ENCODE results near the gene NCKAP5. TPM values are rescaled to one million over a fixed set of nuclear protein-coding genes. Genes with fewer than 3 reads are reported as not detected.

The NCKAP5 gene
- total RNA-seq, 1 donor from 2014 or later = 27.9 TPM

DNA sequence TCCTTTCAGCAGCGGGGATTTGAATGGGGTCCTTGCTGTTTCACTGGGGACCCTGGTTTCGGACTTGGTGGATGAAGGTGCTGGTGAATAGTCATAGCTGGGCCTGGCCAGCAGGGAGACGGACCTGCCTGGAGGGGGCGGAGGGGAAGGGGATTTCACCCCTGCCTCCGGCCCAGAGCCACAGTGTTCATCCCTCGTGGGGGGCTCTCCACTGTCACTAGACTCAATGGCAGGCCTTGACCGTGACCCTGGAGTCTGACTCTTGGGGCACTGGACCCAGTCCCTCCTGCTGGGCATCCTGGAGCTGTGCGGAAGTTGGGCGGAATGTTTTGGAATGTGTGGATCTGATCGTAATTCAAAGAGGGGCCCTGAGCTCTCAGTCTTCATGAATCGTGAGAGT, 784.4 kb downstream of the NCKAP5 start:
- no peaks in the 10 kb centered on the region for H3K4me1 Mint-ChIP-seq
- no peaks in the 10 kb centered on the region for H3K27me3 Mint-ChIP-seq (ENCODE audit: low read depth)
- DNase-seq (ENCODE audit: low read depth, low spot score) = no peak
- no peaks in the 10 kb centered on the region for H3K9me3 Mint-ChIP-seq
- H3K36me3 Mint-ChIP-seq (ENCODE audit: low read depth) = peaks cover 13% of the 10 kb centered on the region
- H3K27ac Mint-ChIP-seq (ENCODE audit: unreplicated experiment) = no peak overlapping the region
- H3K4me3 Mint-ChIP-seq = no peak overlapping the region
- TF ChIP-seq, protein P1, sequence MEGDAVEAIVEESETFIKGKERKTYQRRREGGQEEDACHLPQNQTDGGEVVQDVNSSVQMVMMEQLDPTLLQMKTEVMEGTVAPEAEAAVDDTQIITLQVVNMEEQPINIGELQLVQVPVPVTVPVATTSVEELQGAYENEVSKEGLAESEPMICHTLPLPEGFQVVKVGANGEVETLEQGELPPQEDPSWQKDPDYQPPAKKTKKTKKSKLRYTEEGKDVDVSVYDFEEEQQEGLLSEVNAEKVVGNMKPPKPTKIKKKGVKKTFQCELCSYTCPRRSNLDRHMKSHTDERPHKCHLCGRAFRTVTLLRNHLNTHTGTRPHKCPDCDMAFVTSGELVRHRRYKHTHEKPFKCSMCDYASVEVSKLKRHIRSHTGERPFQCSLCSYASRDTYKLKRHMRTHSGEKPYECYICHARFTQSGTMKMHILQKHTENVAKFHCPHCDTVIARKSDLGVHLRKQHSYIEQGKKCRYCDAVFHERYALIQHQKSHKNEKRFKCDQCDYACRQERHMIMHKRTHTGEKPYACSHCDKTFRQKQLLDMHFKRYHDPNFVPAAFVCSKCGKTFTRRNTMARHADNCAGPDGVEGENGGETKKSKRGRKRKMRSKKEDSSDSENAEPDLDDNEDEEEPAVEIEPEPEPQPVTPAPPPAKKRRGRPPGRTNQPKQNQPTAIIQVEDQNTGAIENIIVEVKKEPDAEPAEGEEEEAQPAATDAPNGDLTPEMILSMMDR (conservative IDR thresholded peaks at IDR 0.05) = no peak

DNA sequence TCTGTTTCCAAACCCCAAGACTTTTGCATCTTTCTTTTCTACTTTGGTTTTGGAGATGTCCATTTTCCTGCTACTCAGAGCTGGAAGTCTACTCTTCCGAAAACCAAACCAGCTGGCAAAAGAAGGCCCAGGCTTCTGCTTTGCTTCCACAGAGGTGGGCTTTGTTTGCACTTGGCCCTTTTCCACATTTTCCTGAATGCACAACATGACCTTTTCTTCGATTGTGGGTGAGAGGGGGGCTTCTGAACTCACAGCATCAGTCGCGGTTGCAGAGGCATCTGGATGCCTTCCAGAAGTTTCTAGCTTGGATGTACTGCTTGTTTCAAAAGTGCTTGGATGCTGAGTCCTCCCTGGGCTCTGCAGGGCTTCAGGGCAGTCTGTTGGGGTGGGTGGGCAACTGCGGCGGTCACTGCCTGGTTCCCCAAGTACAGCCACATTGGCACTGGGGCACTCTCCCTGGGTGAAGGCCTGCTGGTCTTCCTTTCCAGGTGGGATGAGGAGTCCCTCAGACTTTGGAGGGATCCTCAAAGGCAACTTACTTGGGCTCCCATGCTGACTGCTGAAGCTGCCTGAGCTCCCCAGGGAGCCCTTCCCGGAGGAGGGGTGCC, 786.0 kb downstream of the NCKAP5 start:
- peaks cover 10% of the 10 kb centered on the region for H3K36me3 Mint-ChIP-seq (ENCODE audit: low read depth)

DNA sequence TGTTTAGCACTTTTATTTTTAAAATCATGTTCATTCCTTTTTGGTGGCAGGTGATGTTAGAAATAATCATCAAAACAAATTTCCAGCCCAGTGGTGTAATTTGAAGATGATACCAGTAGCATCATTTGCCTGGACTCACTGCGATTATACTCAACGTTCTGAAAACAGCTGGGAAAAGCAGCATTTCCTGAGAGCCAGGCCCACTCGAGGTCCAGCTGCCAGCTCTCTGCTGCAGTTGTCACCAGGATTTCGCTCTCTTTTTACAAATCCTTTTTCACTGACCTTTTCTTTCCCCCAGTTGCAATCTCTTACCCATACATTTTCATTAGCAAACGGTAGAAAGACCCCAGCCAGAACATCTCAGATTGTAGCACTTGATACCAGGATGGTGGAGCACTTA, 787.6 kb downstream of the NCKAP5 start:
- Mint-ChIP-seq H3K27ac (ENCODE audit: unreplicated experiment) (no peak overlapping the region), H3K4me3 (no peak overlapping the region), H3K9me3 (no peaks in the 10 kb centered on the region), H3K27me3 (ENCODE audit: low read depth) (no peaks in the 10 kb centered on the region), H3K36me3 (ENCODE audit: low read depth) (peaks cover 10% of the 10 kb centered on the region), H3K4me1 (no peaks in the 10 kb centered on the region)
- TF ChIP-seq, protein P1 (conservative IDR thresholded peaks at IDR 0.05) = no peak
- DNase-seq (ENCODE audit: low read depth, low spot score) = no peak

More for the DNA sequence above, 786.0 kb downstream of the NCKAP5 start:
- no peaks in the 10 kb centered on the region for H3K4me1 Mint-ChIP-seq
- no peak for DNase-seq (ENCODE audit: low read depth, low spot score)
- TF ChIP-seq, protein P1 (conservative IDR thresholded peaks at IDR 0.05) = no peak
- no peaks in the 10 kb centered on the region for H3K27me3 Mint-ChIP-seq (ENCODE audit: low read depth)
- no peak overlapping the region for H3K4me3 Mint-ChIP-seq
- no peaks in the 10 kb centered on the region for H3K9me3 Mint-ChIP-seq
- H3K27ac Mint-ChIP-seq (ENCODE audit: unreplicated experiment) = no peak overlapping the region

DNA sequence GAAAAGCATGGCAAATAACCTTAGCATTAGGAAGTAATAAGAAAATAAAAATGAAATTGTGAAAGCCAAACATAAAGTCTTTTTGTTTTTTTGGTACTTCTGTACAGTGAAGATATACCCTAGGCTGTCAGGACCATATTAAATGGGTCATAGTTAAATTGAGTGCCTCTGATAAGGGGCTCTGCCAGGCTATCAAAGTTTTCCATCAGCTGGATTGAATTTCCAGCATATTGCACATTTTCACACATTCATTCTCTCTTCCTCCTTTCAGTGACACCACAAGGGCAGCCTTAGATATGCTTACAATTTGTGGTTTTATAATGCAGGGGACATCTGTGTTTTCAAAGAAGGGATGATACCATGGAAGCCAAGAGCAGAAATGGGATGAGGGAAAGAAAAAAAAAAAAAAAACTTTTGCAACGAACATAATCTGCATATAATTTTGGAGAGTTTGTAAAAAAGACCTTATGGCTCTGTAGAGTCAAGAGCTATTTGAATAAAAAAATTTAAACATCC, 789.0 kb downstream of the NCKAP5 start:
- Mint-ChIP-seq H3K27ac (ENCODE audit: unreplicated experiment) (no peak overlapping the region), H3K36me3 (ENCODE audit: low read depth) (peaks cover 5% of the 10 kb centered on the region), H3K9me3 (no peaks in the 10 kb centered on the region), H3K27me3 (ENCODE audit: low read depth) (no peaks in the 10 kb centered on the region), H3K4me3 (no peak overlapping the region), H3K4me1 (no peaks in the 10 kb centered on the region)
- TF ChIP-seq, protein P1 (conservative IDR thresholded peaks at IDR 0.05) = no peak
- DNase-seq (ENCODE audit: low read depth, low spot score) = no peak

DNA sequence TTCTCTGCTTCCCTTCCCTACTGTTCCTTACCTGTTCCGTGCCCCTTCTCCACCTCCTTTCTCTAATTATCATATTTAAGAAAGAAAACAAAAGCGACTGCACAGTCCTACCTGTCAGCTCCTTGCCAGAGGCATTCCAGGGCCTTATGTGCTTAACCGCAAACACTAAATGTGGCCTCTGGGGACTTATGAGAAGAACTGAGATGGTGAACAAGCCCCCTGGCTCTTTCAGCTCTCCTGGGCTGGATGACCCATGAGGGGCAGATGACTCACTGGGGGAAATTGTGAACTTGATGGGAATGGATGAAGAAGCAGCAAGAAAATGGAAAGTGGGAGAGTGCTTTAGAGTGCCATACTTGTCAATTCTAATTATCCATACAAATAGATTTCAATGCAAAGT, 792.0 kb downstream of the NCKAP5 start:
- Mint-ChIP-seq H3K27me3 (ENCODE audit: low read depth) (no peaks in the 10 kb centered on the region), H3K9me3 (no peaks in the 10 kb centered on the region), H3K4me3 (no peak overlapping the region), H3K36me3 (ENCODE audit: low read depth) (peaks cover 4% of the 10 kb centered on the region), H3K27ac (ENCODE audit: unreplicated experiment) (no peak overlapping the region), H3K4me1 (no peaks in the 10 kb centered on the region)
- no peak for DNase-seq (ENCODE audit: low read depth, low spot score)
- TF ChIP-seq, protein P1 (conservative IDR thresholded peaks at IDR 0.05) = no peak

Data from neural crest cell (in vitro differentiated cells).